K562 (cell line): ENCODE measurements around the gene SEC11A. TPM values are rescaled to one million over a fixed set of nuclear protein-coding genes. Genes with fewer than 3 reads are reported as not detected.

Experiments
- CXXC5 ChIP-seq: fragments of 250-450 bp; sonication (Bioruptor Pico); IDR thresholded peaks from 2 replicates; pipeline ENCODE4 v1.8.0; 2022; ENCODE audit warnings: inconsistent platforms, mild to moderate bottlenecking, moderate library complexity
- RAD21 ChIP-seq, 2 experiments: fragments of 250-450 bp in 1 of 2; fragments of 450-650 bp in 1 of 2; sonication (Bioruptor Pico) in 1 of 2; formaldehyde crosslinking in 1 of 2; IDR thresholded peaks in 1 of 2; conservative IDR thresholded peaks in 1 of 2; 2 replicates each; pipeline versions ENCODE4 v1.4.0 to v1.8.0; 2020 to 2022; ENCODE audit warnings: mild to moderate bottlenecking in 2 of 2, moderate library complexity in 1 of 2
- USF1 ChIP-seq: sonication (generic); formaldehyde crosslinking; IDR thresholded peaks from 2 replicates; pipeline ENCODE4 v1.9.0; 2022; ENCODE audit warnings: mild to moderate bottlenecking, missing genetic modification reagents
- ZBTB34 ChIP-seq: fragments of 250-450 bp; sonication (Bioruptor Pico); IDR thresholded peaks from 2 replicates; pipeline ENCODE4 v1.8.0; 2021; ENCODE audit warnings: mild to moderate bottlenecking, moderate library complexity
- ZKSCAN8 ChIP-seq: fragments of 200-800 bp; sonication (Bioruptor generic); IDR thresholded peaks from 2 replicates; pipeline ENCODE4 v1.6.1; 2016; ENCODE audit warnings: missing genetic modification characterization, missing compliant biosample characterization
- polyA plus RNA-seq, 8 experiments: library from polyadenylated mRNA; depleted of rRNA in 4 of 8; stranded (reverse) in 5 of 8; unstranded in 3 of 8; fragments of >200 nt; fragmentation: Nextera tagmentation in 2 of 8; fragmentation: Illumina TruSeq in 1 of 8; extraction: Ambion mirVana in 2 of 8; extraction: Trizol in 1 of 8; gene quantifications; 2 replicates each; pipeline versions ENCODE4 v1.2.1 to v1.2.3, GENCODE V29; 2011 to 2014; ENCODE audit warnings: inconsistent platforms in 1 of 8, missing spikeins in 1 of 8
- total RNA-seq, 7 experiments: library from RNA; depleted of rRNA in 6 of 7; stranded (reverse); fragments of >200 nt in 6 of 7; fragmentation: Illumina TruSeq in 2 of 7; extraction: Trizol in 2 of 7; gene quantifications; 2 replicates each; pipeline versions ENCODE4 v1.2.1 to v1.2.3, GENCODE V29; 2011 to 2021; ENCODE audit warnings: low replicate concordance in 1 of 7
- TF ChIP-seq, protein P1 (sequence below): fragments of 200-600 bp; sonication (generic); IDR thresholded peaks from one replicate; pipeline ENCODE4 v1.6.1; 2012; ENCODE audit warnings: mild to moderate bottlenecking, low read depth, low read length, inconsistent platforms

SEC11A gene
- total and polyA plus RNA-seq, 9 of the 15 experiments (the other 6 are each of a cell fraction or from before 2014, with no cell fraction given) = 175 to 310 (median 229) TPM

- TF ChIP-seq, protein P1, sequence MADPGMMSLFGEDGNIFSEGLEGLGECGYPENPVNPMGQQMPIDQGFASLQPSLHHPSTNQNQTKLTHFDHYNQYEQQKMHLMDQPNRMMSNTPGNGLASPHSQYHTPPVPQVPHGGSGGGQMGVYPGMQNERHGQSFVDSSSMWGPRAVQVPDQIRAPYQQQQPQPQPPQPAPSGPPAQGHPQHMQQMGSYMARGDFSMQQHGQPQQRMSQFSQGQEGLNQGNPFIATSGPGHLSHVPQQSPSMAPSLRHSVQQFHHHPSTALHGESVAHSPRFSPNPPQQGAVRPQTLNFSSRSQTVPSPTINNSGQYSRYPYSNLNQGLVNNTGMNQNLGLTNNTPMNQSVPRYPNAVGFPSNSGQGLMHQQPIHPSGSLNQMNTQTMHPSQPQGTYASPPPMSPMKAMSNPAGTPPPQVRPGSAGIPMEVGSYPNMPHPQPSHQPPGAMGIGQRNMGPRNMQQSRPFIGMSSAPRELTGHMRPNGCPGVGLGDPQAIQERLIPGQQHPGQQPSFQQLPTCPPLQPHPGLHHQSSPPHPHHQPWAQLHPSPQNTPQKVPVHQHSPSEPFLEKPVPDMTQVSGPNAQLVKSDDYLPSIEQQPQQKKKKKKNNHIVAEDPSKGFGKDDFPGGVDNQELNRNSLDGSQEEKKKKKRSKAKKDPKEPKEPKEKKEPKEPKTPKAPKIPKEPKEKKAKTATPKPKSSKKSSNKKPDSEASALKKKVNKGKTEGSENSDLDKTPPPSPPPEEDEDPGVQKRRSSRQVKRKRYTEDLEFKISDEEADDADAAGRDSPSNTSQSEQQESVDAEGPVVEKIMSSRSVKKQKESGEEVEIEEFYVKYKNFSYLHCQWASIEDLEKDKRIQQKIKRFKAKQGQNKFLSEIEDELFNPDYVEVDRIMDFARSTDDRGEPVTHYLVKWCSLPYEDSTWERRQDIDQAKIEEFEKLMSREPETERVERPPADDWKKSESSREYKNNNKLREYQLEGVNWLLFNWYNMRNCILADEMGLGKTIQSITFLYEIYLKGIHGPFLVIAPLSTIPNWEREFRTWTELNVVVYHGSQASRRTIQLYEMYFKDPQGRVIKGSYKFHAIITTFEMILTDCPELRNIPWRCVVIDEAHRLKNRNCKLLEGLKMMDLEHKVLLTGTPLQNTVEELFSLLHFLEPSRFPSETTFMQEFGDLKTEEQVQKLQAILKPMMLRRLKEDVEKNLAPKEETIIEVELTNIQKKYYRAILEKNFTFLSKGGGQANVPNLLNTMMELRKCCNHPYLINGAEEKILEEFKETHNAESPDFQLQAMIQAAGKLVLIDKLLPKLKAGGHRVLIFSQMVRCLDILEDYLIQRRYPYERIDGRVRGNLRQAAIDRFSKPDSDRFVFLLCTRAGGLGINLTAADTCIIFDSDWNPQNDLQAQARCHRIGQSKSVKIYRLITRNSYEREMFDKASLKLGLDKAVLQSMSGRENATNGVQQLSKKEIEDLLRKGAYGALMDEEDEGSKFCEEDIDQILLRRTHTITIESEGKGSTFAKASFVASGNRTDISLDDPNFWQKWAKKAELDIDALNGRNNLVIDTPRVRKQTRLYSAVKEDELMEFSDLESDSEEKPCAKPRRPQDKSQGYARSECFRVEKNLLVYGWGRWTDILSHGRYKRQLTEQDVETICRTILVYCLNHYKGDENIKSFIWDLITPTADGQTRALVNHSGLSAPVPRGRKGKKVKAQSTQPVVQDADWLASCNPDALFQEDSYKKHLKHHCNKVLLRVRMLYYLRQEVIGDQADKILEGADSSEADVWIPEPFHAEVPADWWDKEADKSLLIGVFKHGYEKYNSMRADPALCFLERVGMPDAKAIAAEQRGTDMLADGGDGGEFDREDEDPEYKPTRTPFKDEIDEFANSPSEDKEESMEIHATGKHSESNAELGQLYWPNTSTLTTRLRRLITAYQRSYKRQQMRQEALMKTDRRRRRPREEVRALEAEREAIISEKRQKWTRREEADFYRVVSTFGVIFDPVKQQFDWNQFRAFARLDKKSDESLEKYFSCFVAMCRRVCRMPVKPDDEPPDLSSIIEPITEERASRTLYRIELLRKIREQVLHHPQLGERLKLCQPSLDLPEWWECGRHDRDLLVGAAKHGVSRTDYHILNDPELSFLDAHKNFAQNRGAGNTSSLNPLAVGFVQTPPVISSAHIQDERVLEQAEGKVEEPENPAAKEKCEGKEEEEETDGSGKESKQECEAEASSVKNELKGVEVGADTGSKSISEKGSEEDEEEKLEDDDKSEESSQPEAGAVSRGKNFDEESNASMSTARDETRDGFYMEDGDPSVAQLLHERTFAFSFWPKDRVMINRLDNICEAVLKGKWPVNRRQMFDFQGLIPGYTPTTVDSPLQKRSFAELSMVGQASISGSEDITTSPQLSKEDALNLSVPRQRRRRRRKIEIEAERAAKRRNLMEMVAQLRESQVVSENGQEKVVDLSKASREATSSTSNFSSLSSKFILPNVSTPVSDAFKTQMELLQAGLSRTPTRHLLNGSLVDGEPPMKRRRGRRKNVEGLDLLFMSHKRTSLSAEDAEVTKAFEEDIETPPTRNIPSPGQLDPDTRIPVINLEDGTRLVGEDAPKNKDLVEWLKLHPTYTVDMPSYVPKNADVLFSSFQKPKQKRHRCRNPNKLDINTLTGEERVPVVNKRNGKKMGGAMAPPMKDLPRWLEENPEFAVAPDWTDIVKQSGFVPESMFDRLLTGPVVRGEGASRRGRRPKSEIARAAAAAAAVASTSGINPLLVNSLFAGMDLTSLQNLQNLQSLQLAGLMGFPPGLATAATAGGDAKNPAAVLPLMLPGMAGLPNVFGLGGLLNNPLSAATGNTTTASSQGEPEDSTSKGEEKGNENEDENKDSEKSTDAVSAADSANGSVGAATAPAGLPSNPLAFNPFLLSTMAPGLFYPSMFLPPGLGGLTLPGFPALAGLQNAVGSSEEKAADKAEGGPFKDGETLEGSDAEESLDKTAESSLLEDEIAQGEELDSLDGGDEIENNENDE = no peak
- TF ChIP-seq ZKSCAN8 (CRISPR knock-in tag) = no peak
- no peak for TF ChIP-seq ZBTB34 (CRISPR knock-in tag)
- TF ChIP-seq RAD21 (CRISPR knock-in tag; conservative IDR thresholded peaks at IDR 0.05 in 1 of 2, IDR thresholded peaks at IDR 0.05 in 1 of 2) = no peak
- no peak for TF ChIP-seq USF1 (CRISPR knock-in tag)
- no peak for TF ChIP-seq CXXC5 (CRISPR knock-in tag)
These were observed 15.8 kb upstream of the SEC11A start (continued) for GRCh38 chr15:84731774-84732173.
